GM12878 (cell line): Measurements from ENCODE around the gene CFDP1. TPM values are rescaled to one million over a fixed set of nuclear protein-coding genes. Genes with fewer than 3 reads are reported as not detected.

Experiments
- ATAC-seq: fragments of 200-7000 bp; cut with Tn5 transposase; 3 replicates; pipeline ENCODE4 v1.9.1; 2020; ENCODE audit warnings: mild to moderate bottlenecking, moderate library complexity
- BruUV-seq: library from RNA; stranded (reverse); fragments of 400-500 nt; replicated peaks from 2 replicates; lab custom pipeline; 2021; lab: Mats Ljungman, UMichigan
- CTCF ChIA-PET: fragments of 300-600 bp; sonication (Branson Sonifier 250); formaldehyde crosslinking; extraction: SDS; loops from one replicate; lab custom pipeline; 2021; ENCODE audit warnings: inconsistent platforms; lab: Yijun Ruan, JAX
- POLR2A ChIA-PET: fragments of 350-600 bp; formaldehyde crosslinking; extraction: SDS; loops from one replicate; lab custom pipeline; 2021; ENCODE audit warnings: inconsistent platforms; lab: Charles Lee
- RAD21 ChIA-PET: fragments of 300-600 bp; sonication (Branson Sonifier 250); formaldehyde crosslinking; loops from one replicate; lab custom pipeline; 2023; ENCODE audit warnings: antibody characterized with exemption; ENCODE audit not compliant: unreplicated experiment; lab: Charles Lee
- SMC1A ChIA-PET: fragments of 300-600 bp; sonication (Branson Sonifier 250); formaldehyde crosslinking; loops from one replicate; lab custom pipeline; 2023; ENCODE audit not compliant: unreplicated experiment, uncharacterized antibody; lab: Charles Lee
- DNase-seq: peaks from one replicate; pipeline ENCODE4 v3.0.0-alpha.2; 2011; ENCODE audit warnings: low read depth, low spot score
- FAIRE-seq: peaks from 3 replicates; lab custom pipeline; 2011; peaks lifted over from hg19 to GRCh38; lab: Jason Lieb, UNC
- H2AFZ ChIP-seq: 2 replicates; pipeline ENCODE4 v1.6.0; 2011; ENCODE audit warnings: low read depth, low read length, control low read depth; ENCODE audit not compliant: control insufficient read depth
- H3K27ac ChIP-seq: 2 replicates; pipeline ENCODE4 v1.5.1; 2011; ENCODE audit warnings: control low read depth; ENCODE audit not compliant: control insufficient read depth, insufficient read depth
- H3K27me3 ChIP-seq, 2 experiments: replicated peaks in 1 of 2; 2 replicates each; pipeline versions ENCODE4 v1.6.0 to v1.6.1; 2011; ENCODE audit warnings: low read length in 1 of 2; ENCODE audit not compliant: control insufficient read depth in 2 of 2, insufficient read depth in 2 of 2
- H3K36me3 ChIP-seq, 2 experiments: 2 replicates each; pipeline ENCODE4 v1.5.1; 2011; ENCODE audit warnings: low read length in 1 of 2; ENCODE audit not compliant: control insufficient read depth in 2 of 2, insufficient read depth in 2 of 2
- H3K4me1 ChIP-seq: 2 replicates; pipeline ENCODE4 v1.6.1; 2011; ENCODE audit warnings: mild to moderate bottlenecking, low read length, moderate library complexity, mixed read lengths; ENCODE audit not compliant: control insufficient read depth, insufficient read depth
- H3K4me2 ChIP-seq: 2 replicates; pipeline ENCODE4 v1.6.0; 2011; ENCODE audit warnings: control low read depth; ENCODE audit not compliant: control insufficient read depth, insufficient read depth
- H3K4me3 ChIP-seq: fragments of 200-600 bp; sonication (generic); 2 replicates; pipeline ENCODE4 v1.5.1; 2016
- H3K79me2 ChIP-seq: 2 replicates; pipeline ENCODE4 v1.6.0; 2011; ENCODE audit warnings: low read length; ENCODE audit not compliant: control insufficient read depth, insufficient read depth
- H3K9ac ChIP-seq: 2 replicates; pipeline ENCODE4 v1.8.0; 2011; ENCODE audit warnings: low read length, control low read depth, mixed read lengths; ENCODE audit not compliant: control insufficient read depth, insufficient read depth
- H3K9me3 ChIP-seq: replicated peaks from 3 replicates; pipeline ENCODE4 v1.5.1; 2011; ENCODE audit warnings: mild to moderate bottlenecking, low read length; ENCODE audit not compliant: control insufficient read depth, insufficient read depth
- H4K20me1 ChIP-seq: 2 replicates; pipeline ENCODE4 v1.6.0; 2011; ENCODE audit not compliant: control insufficient read depth, insufficient read depth
- BCL11A ChIP-seq: IDR thresholded peaks from 2 replicates; pipeline ENCODE4 v1.6.1; 2011; ENCODE audit warnings: low read depth, low read length
- BCLAF1 ChIP-seq: fragments of 450-650 bp; IDR thresholded peaks from 2 replicates; pipeline ENCODE4 v1.6.1; 2017; ENCODE audit warnings: antibody characterized with exemption, mild to moderate bottlenecking, moderate library complexity
- CEBPZ ChIP-seq: fragments of 150-350 bp; IDR thresholded peaks from 2 replicates; pipeline ENCODE4 v1.6.1; 2016; ENCODE audit warnings: low read depth, low read length
- CREM ChIP-seq: IDR thresholded peaks from 2 replicates; pipeline ENCODE4 v1.6.1; 2014; ENCODE audit warnings: antibody characterized with exemption, low read depth
- EGR1 ChIP-seq, 2 experiments: IDR thresholded peaks; 1 replicate in 1 of 2; 2 replicates in 1 of 2; pipeline ENCODE4 v1.6.1; 2011 to 2012; ENCODE audit warnings: low read depth in 2 of 2, low read length in 2 of 2, borderline replicate concordance in 1 of 2, mild to moderate bottlenecking in 1 of 2, moderate library complexity in 1 of 2
- ETV6 ChIP-seq, 2 experiments: fragments of 450-650 bp in 1 of 2; IDR thresholded peaks in 1 of 2; conservative IDR thresholded peaks in 1 of 2; 2 replicates each; pipeline ENCODE4 v1.6.1; 2014; ENCODE audit warnings: antibody characterized with exemption in 1 of 2, borderline replicate concordance in 1 of 2, low read depth in 1 of 2, mild to moderate bottlenecking in 1 of 2, moderate library complexity in 1 of 2
- HCFC1 ChIP-seq: fragments of 150-350 bp; IDR thresholded peaks from 2 replicates; pipeline ENCODE4 v1.6.1; 2014; ENCODE audit warnings: low read length
- NFYA ChIP-seq: IDR thresholded peaks from 2 replicates; pipeline ENCODE4 v1.6.1; 2011; ENCODE audit warnings: low read depth, mild to moderate bottlenecking, low read length, improper control_type of control experiment, borderline replicate concordance
- WGBS: methylation state at CpG from one replicate; pipeline ENCODE4 v1.1.6; 2016; ENCODE audit warnings: low lambda C conversion rate; ENCODE audit not compliant: insufficient replicate concordance, insufficient coverage; ENCODE audit errors: missing lambda C conversion rate; 5-methylcytosine and 5-hydroxymethylcytosine counted together
- in situ Hi-C: fragments of 300-500 bp; cut with MboI; formaldehyde crosslinking; loops from 9 replicates; pipeline ENCODE4 v1.14.3; 2018; ENCODE audit warnings: mixed read lengths
- intact Hi-C: fragments of 100-400 bp; cut with micrococcal nuclease; formaldehyde crosslinking; loops from one replicate; pipeline ENCODE4 v1.14.2; 2022; ENCODE audit not compliant: unreplicated experiment
- polyA plus RNA-seq, 11 experiments: library from polyadenylated mRNA; depleted of rRNA in 4 of 11; unstranded in 6 of 11; stranded (reverse) in 5 of 11; fragments of >200 nt; fragmentation: Nextera tagmentation in 4 of 11; fragmentation: Illumina TruSeq in 1 of 11; extraction: Ambion mirVana in 4 of 11; extraction: Trizol in 1 of 11; gene quantifications; 1 replicate in 1 of 11; 2 replicates in 10 of 11; pipeline versions ENCODE4 v1.2.1 to v1.2.3, GENCODE V29; 2011 to 2016; ENCODE audit warnings: inconsistent platforms in 2 of 11, missing spikeins in 2 of 11, low read depth in 1 of 11
- total RNA-seq, 4 experiments: library from RNA; depleted of rRNA in 3 of 4; stranded (reverse); fragments of >200 nt in 3 of 4; fragmentation: Illumina TruSeq in 1 of 4; extraction: Trizol in 1 of 4; gene quantifications; 2 replicates each; pipeline versions ENCODE4 v1.2.1 to v1.2.3, GENCODE V29; 2013 to 2021

The CFDP1 gene
- total and polyA plus RNA-seq, 10 of the 15 experiments (the other 5 are each of a cell fraction or from before 2014, with no cell fraction given): 22.3 to 64.8 (median 36.7) TPM

GRCh38 chr16:75315539-75316306, 117.6 kb downstream of the CFDP1 start:
- in situ Hi-C loops: no loop called here

More at GRCh38 chr16:75315539-75316306, 117.6 kb downstream of the CFDP1 start:
- no peaks in the 10 kb centered on the region for H3K79me2 ChIP-seq
- no peak overlapping the region for H3K27ac ChIP-seq
- no TSS peak for BruUV-seq
- no peak overlapping the region for H3K4me3 ChIP-seq
- no peaks in the 10 kb centered on the region; a peak in 1 of 4 replicates for H3K36me3 ChIP-seq
- H3K9me3 ChIP-seq: no peaks in the 10 kb centered on the region
- FAIRE-seq (no peak), DNase-seq (no peak), ATAC-seq (no peak)
- no peak overlapping the region for H3K9ac ChIP-seq
- no peak overlapping the region for H2AFZ ChIP-seq
- POLR2A ChIA-PET: interaction anchor here (1.1 kb wide), 1 partner anchor 10 kb away, joined by 10 read pairs; no protein-coding TSS in a partner anchor
- RAD21 ChIA-PET: no interaction called here
- H3K4me2 ChIP-seq: no peak overlapping the region
- intact Hi-C loops: loop anchor here (5.0 kb wide), 2 partner anchors 43 to 83 kb away; no protein-coding TSS in a partner anchor
- no peaks in the 10 kb centered on the region for H3K27me3 ChIP-seq
- H3K4me1 ChIP-seq: peaks cover 34% of the 10 kb centered on the region
- CTCF ChIA-PET: interaction anchor here (1.0 kb wide), 1 partner anchor 7 kb away, joined by 3 read pairs; no protein-coding TSS in a partner anchor
- no peaks in the 10 kb centered on the region for H4K20me1 ChIP-seq
- SMC1A ChIA-PET: interaction anchor here (5.6 kb wide), 1 partner anchor 10 kb away, joined by 83 read pairs; no protein-coding TSS in a partner anchor
- TF ChIP-seq EGR1 (IDR thresholded peaks at IDR 0.05; ENCODE audit: borderline replicate concordance in 1 of 2, low read depth in 2 of 2, low read length in 2 of 2) (no peak), HCFC1 (no peak), CEBPZ (no peak), BCL11A (no peak), ETV6 (conservative IDR thresholded peaks at IDR 0.05 in 1 of 2, IDR thresholded peaks at IDR 0.05 in 1 of 2; ENCODE audit: borderline replicate concordance in 1 of 2, low read depth in 1 of 2) (no peak), CREM (no peak), BCLAF1 (no peak), NFYA (no peak)
- TF ChIP-seq, all 136 proteins: peak for 0
- 97% methylated on average over 6 of the region's 6 CpGs for WGBS
